Subcutaneous adipose tissue (tissue), 4 donors: ENCODE data around the gene FGF5. TPM values are rescaled to one million over a fixed set of nuclear protein-coding genes. Genes with fewer than 3 reads are reported as not detected.

Source experiments
- CTCF ChIP-seq: fragments of 450-650 bp; IDR thresholded peaks from one replicate; pipeline ENCODE4 v1.5.1; 2016; ENCODE audit warnings: low read depth, mild to moderate bottlenecking, control low read depth, antibody characterized with exemption, moderate library complexity
- total RNA-seq, 4 donors: library from RNA; depleted of rRNA; stranded (reverse); fragments of >200 nt; gene quantifications; one replicate each; pipeline ENCODE4 v1.1.0, GENCODE V29; 2016

The FGF5 gene
- total RNA-seq, 4 donors from 2014 or later = not detected

DNA sequence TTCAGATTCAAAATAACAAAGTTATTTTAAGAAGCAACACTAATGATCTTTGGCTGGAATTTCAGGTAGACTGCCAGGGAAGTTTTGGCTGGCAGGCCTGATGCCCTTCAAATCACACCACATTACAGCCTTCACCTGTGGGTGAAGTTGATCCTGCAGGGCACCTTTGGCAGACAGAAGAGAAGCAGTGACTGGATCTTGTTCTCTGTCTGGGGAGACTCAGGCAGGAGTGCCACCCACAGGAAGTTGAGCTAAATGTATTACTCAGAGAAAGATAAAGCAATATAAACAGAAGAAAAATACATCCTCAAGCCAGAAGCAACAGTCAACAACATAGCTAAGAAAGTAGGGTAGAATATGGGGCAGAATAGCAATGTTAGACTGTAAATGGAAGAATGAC is 56.3 kb downstream of the FGF5 start:
- TF ChIP-seq CTCF = no peak

DNA sequence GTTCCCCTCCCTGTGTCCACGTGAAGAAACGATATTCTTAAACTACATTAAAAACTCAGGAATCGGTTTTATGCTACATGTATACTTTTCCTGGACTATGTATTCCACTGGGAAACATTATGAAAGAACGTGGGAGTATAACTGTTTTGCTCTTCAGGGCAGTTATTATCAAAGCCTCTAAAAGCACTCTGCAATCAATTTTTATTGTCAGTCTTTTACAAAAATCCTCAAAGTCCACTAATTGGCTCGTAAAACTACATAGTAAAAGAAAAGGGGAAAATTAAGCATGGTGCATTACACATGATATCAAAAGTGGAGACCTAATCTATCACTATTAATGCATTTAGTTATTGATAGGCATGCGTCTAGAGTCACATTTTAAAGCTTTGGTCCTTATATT is 57.7 kb downstream of the FGF5 start:
- no peak for TF ChIP-seq CTCF

GRCh38 chr4:80331693-80332092 is 65.2 kb downstream of the FGF5 start:
- no peak for TF ChIP-seq CTCF

DNA sequence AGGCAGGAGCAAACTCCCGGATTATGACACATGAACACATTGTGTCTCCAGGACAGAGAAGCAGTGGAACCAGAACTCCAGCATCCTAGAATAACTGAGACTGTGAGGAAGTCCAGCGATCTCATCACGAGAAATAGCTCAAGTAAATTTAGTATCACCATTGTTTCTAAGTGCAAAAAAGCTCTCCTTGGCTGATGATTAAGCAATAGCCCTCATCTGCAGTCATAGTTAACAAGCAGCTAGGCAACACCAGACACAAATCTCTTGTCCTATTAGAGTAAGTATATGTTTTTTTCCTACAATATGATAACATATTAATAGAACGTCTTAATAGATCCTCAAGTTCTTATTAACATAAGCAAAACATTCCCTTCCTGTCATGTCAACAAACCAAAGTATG is 66.7 kb downstream of the FGF5 start:
- TF ChIP-seq CTCF = no peak

- TF ChIP-seq CTCF = no peak
These were observed 68.1 kb downstream of the FGF5 start for GRCh38 chr4:80334568-80334967.

- TF ChIP-seq CTCF = no peak
These were observed 68.7 kb downstream of the FGF5 start for GRCh38 chr4:80335226-80335553.

DNA sequence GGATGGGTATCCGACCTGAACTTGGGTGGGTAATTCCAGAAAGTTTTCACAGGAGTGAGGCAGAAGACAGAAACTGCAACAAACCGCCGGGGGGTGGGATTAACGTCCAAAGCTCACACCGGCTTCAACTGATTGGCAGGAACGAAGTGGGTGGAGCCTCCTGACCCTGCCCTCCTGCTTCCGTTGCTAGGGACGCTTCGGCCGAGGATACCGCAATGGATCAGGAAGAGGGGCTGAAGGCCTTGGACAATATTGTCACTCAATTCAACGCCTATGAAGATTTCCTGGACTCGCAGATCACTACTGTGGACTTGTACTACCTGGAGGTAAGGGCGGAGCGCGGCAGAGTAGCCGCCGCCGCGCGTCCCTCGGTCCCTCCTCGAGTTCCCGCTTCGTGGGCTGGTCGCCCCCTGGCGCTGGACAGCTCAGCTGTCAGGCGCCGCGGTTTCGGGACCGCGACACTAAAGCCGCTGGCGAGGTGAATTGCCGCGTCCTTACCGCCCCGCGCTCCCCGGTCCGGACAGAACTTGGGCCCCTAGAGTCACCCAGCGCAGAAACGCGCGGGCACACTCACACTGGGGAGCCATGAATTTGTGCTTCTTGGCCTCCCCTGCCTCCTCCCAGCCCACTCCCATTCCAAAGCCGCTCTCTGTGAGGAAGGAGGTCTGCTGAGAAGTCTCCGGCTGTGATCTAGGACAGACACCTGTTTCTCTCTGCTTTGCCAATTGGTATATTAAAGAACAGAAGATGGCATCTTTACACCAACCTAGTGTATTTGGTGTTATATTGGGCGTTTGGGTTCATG is 69.3 kb downstream of the FGF5 start, which contains the start of gene CFAP299:
CFAP299 (plus strand) TSS at position 177 of the 805 bp plus-strand sequence.
- TF ChIP-seq CTCF = no peak
